KMS-11 (cell line): ENCODE data around the gene KANSL1.
A peak's percentile ranks its signal among the peaks of the same experiment; 100 is the strongest.

Experiments used
- H2AFZ ChIP-seq: fragments of 200-600 bp; sonication (generic); 2 replicates; pipeline ENCODE4 v1.6.1; 2016; ENCODE audit warnings: antibody characterized with exemption, mixed run types, low read depth
- H3K27ac ChIP-seq: fragments of 200-600 bp; sonication (generic); 2 replicates; pipeline ENCODE4 v1.6.1; 2016; ENCODE audit warnings: mild to moderate bottlenecking, mixed run types
- H3K27me3 ChIP-seq: fragments of 200-600 bp; sonication (generic); 2 replicates; pipeline ENCODE4 v1.6.1; 2017; ENCODE audit warnings: mild to moderate bottlenecking, low read depth, mixed run types, moderate library complexity; ENCODE audit not compliant: insufficient read depth
- H3K36me3 ChIP-seq: fragments of 200-600 bp; sonication (generic); 2 replicates; pipeline ENCODE4 v1.6.1; 2017; ENCODE audit warnings: mild to moderate bottlenecking, mixed run types; ENCODE audit not compliant: insufficient read depth
- H3K4me1 ChIP-seq: fragments of 200-600 bp; sonication (generic); 2 replicates; pipeline ENCODE4 v1.6.1; 2016; ENCODE audit warnings: mild to moderate bottlenecking, low read depth, mixed run types; ENCODE audit not compliant: poor library complexity, severe bottlenecking
- H3K4me2 ChIP-seq: fragments of 200-600 bp; sonication (generic); 2 replicates; pipeline ENCODE4 v1.7.0; 2016; ENCODE audit warnings: mild to moderate bottlenecking, mixed run types
- H3K4me3 ChIP-seq: fragments of 200-600 bp; sonication (generic); IDR thresholded peaks from 2 replicates; pipeline ENCODE4 v1.6.1; 2017; ENCODE audit warnings: low read depth, low read length, mixed read lengths; ENCODE audit not compliant: insufficient read depth
- H3K79me2 ChIP-seq: fragments of 200-600 bp; sonication (generic); 2 replicates; pipeline ENCODE4 v1.6.1; 2016; ENCODE audit warnings: low read depth, mixed run types; ENCODE audit not compliant: insufficient read depth
- H3K9ac ChIP-seq: fragments of 200-600 bp; sonication (generic); 2 replicates; pipeline ENCODE4 v1.6.1; 2016; ENCODE audit warnings: mild to moderate bottlenecking, mixed run types
- H4K20me1 ChIP-seq: fragments of 200-600 bp; sonication (generic); 2 replicates; pipeline ENCODE4 v1.6.1; 2016; ENCODE audit warnings: mild to moderate bottlenecking, mixed run types; ENCODE audit not compliant: insufficient read depth
- CTCF ChIP-seq: fragments of 200-600 bp; sonication (generic); conservative IDR thresholded peaks from 2 replicates; pipeline ENCODE4 v1.6.1; 2017; ENCODE audit warnings: low read depth, mild to moderate bottlenecking, antibody characterized with exemption, low read length, moderate library complexity, mixed read lengths

Gene KANSL1

GRCh38 chr17:46003907-46004748 lies 189.1 kb downstream of the KANSL1 start:
- H3K4me3 ChIP-seq: no peak overlapping the region
- TF ChIP-seq CTCF: no peak
- no peak overlapping the region for H3K9ac ChIP-seq
- H3K4me2 ChIP-seq: no peak overlapping the region
- H4K20me1 ChIP-seq: no peaks in the 10 kb centered on the region
- no peaks in the 10 kb centered on the region for H3K79me2 ChIP-seq
- no peaks in the 10 kb centered on the region for H3K27me3 ChIP-seq
- H2AFZ ChIP-seq: no peak overlapping the region
- no peak overlapping the region for H3K27ac ChIP-seq
- H3K4me1 ChIP-seq: peaks cover 6% of the 10 kb centered on the region
- H3K36me3 ChIP-seq: no peaks in the 10 kb centered on the region

DNA sequence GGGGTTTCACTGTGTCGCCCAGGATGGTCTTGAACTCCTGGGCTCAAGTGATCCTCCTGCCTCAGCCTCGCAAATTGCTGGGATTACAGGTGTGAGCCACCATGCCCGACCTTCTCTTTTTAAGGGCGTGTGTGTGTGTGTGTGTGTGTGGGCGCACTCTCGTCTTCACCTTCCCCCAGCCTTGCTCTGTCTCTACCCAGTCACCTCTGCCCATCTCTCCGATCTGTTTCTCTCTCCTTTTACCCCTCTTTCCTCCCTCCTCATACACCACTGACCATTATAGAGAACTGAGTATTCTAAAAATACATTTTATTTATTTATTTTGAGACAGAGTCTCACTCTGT lies 190.3 kb downstream of the KANSL1 start:
- TF ChIP-seq CTCF: no peak
- Histone ChIP-seq H3K79me2 (no peaks in the 10 kb centered on the region), H3K9ac (no peak overlapping the region), H3K4me3 (no peak overlapping the region), H3K27ac (no peak overlapping the region), H3K27me3 (no peaks in the 10 kb centered on the region), H2AFZ (0 out of 2 replicates have a peak overlapping the region, but pooled peaks have one; percentile 9), H3K4me1 (peaks cover 6% of the 10 kb centered on the region), H3K36me3 (no peaks in the 10 kb centered on the region), H4K20me1 (no peaks in the 10 kb centered on the region), H3K4me2 (no peak overlapping the region)

DNA sequence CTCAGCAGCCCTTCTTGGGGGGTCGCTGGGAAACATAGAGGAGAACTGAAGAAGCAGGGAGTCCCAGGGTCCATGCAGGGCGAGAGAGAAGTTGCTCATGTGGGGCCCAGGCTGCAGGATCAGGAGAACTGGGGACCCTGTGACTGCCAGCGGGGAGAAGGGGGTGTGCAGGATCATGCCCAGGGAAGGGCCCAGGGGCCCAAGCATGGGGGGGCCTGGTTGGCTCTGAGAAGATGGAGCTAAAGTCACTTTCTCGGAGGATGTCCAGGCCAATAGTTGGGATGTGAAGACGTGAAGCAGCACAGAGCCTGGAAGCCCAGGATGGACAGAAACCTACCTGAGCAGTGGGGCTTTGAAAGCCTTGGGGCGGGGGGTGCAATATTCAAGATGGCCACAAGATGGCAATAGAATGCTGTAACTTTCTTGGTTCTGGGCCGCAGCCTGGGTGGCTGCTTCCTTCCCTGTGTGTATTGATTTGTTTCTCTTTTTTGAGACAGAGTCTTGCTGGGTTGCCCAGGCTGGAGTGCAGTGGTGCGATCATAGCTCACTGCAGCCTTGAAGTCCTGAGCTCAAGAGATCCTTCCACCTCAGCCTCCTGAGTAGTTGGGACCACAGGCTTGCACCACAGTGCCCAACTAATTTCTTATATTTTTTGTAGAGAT lies 190.8 kb downstream of the KANSL1 start:
- H3K4me1 ChIP-seq: peaks cover 6% of the 10 kb centered on the region
- H3K9ac ChIP-seq: no peak overlapping the region
- no peaks in the 10 kb centered on the region for H3K36me3 ChIP-seq
- no peak overlapping the region for H3K27ac ChIP-seq
- no peaks in the 10 kb centered on the region for H3K27me3 ChIP-seq
- H2AFZ ChIP-seq: 0 out of 2 replicates have a peak overlapping the region, but pooled peaks have one; percentile 9
- peak; percentile 98 for TF ChIP-seq CTCF
- H3K4me2 ChIP-seq: no peak overlapping the region
- H4K20me1 ChIP-seq: no peaks in the 10 kb centered on the region
- H3K79me2 ChIP-seq: no peaks in the 10 kb centered on the region
- H3K4me3 ChIP-seq: no peak overlapping the region

GRCh38 chr17:46001390-46002310 lies 191.6 kb downstream of the KANSL1 start:
- TF ChIP-seq CTCF: no peak
- Histone ChIP-seq H3K4me3 (no peak overlapping the region), H3K27me3 (no peaks in the 10 kb centered on the region), H3K27ac (no peak overlapping the region), H2AFZ (no peak overlapping the region), H3K36me3 (no peaks in the 10 kb centered on the region), H3K79me2 (no peaks in the 10 kb centered on the region), H3K4me2 (no peak overlapping the region), H3K9ac (no peak overlapping the region), H4K20me1 (no peaks in the 10 kb centered on the region), H3K4me1 (peaks cover 6% of the 10 kb centered on the region)
